C4-2B (cell line): ENCODE data around the gene KLF15.

ENCODE experiments used
- ZFX ChIP-seq: fragments of 450-650 bp; IDR thresholded peaks from 2 replicates; pipeline ENCODE4 v1.6.1; 2017
- TF ChIP-seq, protein P1 (sequence below): fragments of 450-650 bp; conservative IDR thresholded peaks from 2 replicates; pipeline ENCODE4 v1.5.1; 2017; ENCODE audit warnings: mild to moderate bottlenecking

- TF ChIP-seq, protein P1, sequence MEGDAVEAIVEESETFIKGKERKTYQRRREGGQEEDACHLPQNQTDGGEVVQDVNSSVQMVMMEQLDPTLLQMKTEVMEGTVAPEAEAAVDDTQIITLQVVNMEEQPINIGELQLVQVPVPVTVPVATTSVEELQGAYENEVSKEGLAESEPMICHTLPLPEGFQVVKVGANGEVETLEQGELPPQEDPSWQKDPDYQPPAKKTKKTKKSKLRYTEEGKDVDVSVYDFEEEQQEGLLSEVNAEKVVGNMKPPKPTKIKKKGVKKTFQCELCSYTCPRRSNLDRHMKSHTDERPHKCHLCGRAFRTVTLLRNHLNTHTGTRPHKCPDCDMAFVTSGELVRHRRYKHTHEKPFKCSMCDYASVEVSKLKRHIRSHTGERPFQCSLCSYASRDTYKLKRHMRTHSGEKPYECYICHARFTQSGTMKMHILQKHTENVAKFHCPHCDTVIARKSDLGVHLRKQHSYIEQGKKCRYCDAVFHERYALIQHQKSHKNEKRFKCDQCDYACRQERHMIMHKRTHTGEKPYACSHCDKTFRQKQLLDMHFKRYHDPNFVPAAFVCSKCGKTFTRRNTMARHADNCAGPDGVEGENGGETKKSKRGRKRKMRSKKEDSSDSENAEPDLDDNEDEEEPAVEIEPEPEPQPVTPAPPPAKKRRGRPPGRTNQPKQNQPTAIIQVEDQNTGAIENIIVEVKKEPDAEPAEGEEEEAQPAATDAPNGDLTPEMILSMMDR: no peak
- TF ChIP-seq ZFX: no peak
Observed at GRCh38 chr3:126402666-126403302, 45.6 kb upstream of the KLF15 start.
